Measurements from ENCODE around the gene DTYMK. TPM values are rescaled to one million over a fixed set of nuclear protein-coding genes. Genes with fewer than 3 reads are reported as not detected.
A peak's percentile ranks its signal among the peaks of the same experiment; 100 is the strongest.

Gene DTYMK
- total and polyA plus RNA-seq, 2 donors (not counting 3 experiments of a cell fraction or from before 2014, with no cell fraction given), result 67.0 to 104 TPM

DNA sequence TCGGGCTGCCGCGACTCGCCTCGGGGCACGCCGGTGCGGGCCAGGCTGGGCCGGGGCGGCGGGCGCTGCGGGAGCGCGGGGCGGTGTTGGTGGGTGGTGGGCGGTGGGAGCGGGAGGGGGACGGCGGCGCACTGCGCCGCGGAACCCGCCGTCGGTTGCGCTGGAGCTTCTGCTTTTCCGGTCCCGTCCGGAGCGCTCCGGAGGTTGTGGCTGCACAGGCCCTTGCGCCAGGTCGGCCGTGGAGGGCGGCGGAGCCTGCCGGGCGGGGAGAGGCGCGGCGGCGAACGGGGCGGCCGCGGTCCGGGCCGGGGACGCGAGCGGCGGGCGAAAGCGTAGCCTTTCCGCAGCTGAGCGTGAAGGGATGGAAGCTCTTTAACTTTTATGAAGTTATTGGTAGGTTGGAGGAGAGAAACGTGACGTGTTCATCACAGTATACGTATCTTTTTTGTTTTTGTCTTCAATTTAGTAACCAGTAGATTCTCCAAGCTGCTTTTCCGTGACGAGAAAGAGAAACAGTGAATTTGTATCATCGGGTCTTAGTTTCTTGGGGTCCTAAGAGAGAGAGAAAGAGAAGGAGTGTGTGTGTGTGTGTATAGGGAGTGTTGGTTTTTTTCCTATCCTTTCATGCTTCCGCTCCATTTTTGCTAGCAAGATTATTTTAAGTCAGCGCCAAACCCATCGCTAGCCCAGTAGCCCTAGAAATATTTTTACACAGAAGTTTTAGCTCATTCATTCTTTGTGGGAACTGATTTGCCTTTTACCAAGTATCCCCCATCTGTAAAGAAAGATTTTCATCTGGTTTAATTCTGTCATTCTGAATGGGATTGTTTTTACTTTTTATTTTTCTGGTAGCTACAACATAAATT lies 48.6 kb downstream of the DTYMK start:
- peaks cover 12% of the 10 kb centered on the region for H3K4me1 ChIP-seq (ENCODE audit: control insufficient read depth, extremely low read depth, insufficient read depth, low read length)
- ChIA-PET CTCF (interaction anchor here (1.1 to 1.4 kb wide), 5 partner anchors 22 to 279 kb away, joined by 3 to 5 read pairs (median 4); partner anchors contain the start of gene D2HGDH), POLR2A (no interaction called here)
- no peaks in the 10 kb centered on the region for H3K9me1 ChIP-seq (replicated peaks; ENCODE audit: control insufficient read depth, extremely low read depth, insufficient read depth, low read length)
- no peaks in the 10 kb centered on the region for H3K9me3 ChIP-seq (replicated peaks; ENCODE audit: control insufficient read depth, insufficient read depth, low read length)
- intact Hi-C loops (cut with micrococcal nuclease) (loop anchor here (1.0 to 5.0 kb wide), 7 partner anchors 28 to 641 kb away; partner anchors contain the start of genes DTYMK, FARP2, HDLBP and SEPTIN2), dilution Hi-C loops (cut with MboI; ENCODE audit: extremely low pct_ligation_motif_present, low sequenced_read_pairs) (no loop called here)
- H3K9ac ChIP-seq (replicated peaks; ENCODE audit: extremely low read depth, insufficient read depth, low read length), result peak overlapping the region; percentile 94
- peak overlapping the region; percentile 79 for H3K4me2 ChIP-seq (ENCODE audit: insufficient read depth, low read length)
- no peaks in the 10 kb centered on the region for H3K27me3 ChIP-seq (ENCODE audit: control insufficient read depth in 2 of 2, insufficient read depth in 2 of 2, low read length in 2 of 2)
- H3K79me2 ChIP-seq (ENCODE audit: control insufficient read depth, insufficient read depth, low read length), result peaks cover 79% of the 10 kb centered on the region
- BruUV-seq (replicated peaks), result TSS peak; percentile 45
- FAIRE-seq, result peak; percentile 49
- H2AFZ ChIP-seq (ENCODE audit: low read depth, low read length), result peak overlapping the region; percentile 96
- H3K27ac ChIP-seq (ENCODE audit: insufficient read depth, low read depth, low read length), result peak overlapping the region; percentile 92
- H3K36me3 ChIP-seq (ENCODE audit: control insufficient read depth in 2 of 2, extremely low read depth in 1 of 2, insufficient read depth in 2 of 2, low read length in 2 of 2), result peaks cover 3 to 15% of the 10 kb centered on the region in 2 experiments
- TF ChIP-seq JUN (IDR thresholded peaks at IDR 0.05; ENCODE audit: borderline replicate concordance, insufficient read depth, insufficient read length, low read depth) (no peak), GATA2 (IDR thresholded peaks at IDR 0.05; ENCODE audit: insufficient read depth, insufficient read length, low read depth, low read length) (no peak), POLR2A (IDR thresholded peaks at IDR 0.05; ENCODE audit: low read depth, low read length) (no peak), MYC (IDR thresholded peaks at IDR 0.05; ENCODE audit: low read depth, low read length) (no peak), FOS (IDR thresholded peaks at IDR 0.05; ENCODE audit: borderline replicate concordance, insufficient read depth, low read length) (no peak), EZH2 (IDR thresholded peaks at IDR 0.05; ENCODE audit: borderline replicate concordance, low read depth, low read length, severe bottlenecking) (no peak), POLR2AphosphoS5 (IDR thresholded peaks at IDR 0.05; ENCODE audit: insufficient read depth, low read depth, low read length) (no peak)
- TF ChIP-seq, protein P1, sequence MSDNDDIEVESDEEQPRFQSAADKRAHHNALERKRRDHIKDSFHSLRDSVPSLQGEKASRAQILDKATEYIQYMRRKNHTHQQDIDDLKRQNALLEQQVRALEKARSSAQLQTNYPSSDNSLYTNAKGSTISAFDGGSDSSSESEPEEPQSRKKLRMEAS (IDR thresholded peaks at IDR 0.05; ENCODE audit: insufficient read depth, insufficient read length), result no peak
- TF ChIP-seq, protein P2, sequence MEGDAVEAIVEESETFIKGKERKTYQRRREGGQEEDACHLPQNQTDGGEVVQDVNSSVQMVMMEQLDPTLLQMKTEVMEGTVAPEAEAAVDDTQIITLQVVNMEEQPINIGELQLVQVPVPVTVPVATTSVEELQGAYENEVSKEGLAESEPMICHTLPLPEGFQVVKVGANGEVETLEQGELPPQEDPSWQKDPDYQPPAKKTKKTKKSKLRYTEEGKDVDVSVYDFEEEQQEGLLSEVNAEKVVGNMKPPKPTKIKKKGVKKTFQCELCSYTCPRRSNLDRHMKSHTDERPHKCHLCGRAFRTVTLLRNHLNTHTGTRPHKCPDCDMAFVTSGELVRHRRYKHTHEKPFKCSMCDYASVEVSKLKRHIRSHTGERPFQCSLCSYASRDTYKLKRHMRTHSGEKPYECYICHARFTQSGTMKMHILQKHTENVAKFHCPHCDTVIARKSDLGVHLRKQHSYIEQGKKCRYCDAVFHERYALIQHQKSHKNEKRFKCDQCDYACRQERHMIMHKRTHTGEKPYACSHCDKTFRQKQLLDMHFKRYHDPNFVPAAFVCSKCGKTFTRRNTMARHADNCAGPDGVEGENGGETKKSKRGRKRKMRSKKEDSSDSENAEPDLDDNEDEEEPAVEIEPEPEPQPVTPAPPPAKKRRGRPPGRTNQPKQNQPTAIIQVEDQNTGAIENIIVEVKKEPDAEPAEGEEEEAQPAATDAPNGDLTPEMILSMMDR (IDR thresholded peaks at IDR 0.05; ENCODE audit: extremely low read depth in 1 of 2, insufficient read depth in 1 of 2, low read depth in 1 of 2, low read length in 2 of 2), result no peak
- H4K20me1 ChIP-seq (replicated peaks; ENCODE audit: control insufficient read depth, extremely low read depth, insufficient read depth, low read length), result peaks cover 2% of the 10 kb centered on the region
- peak overlapping the region; percentile 64 to 99 (median 95) for H3K4me3 ChIP-seq (replicated peaks in 1 of 3; ENCODE audit: insufficient read depth in 1 of 3, low read depth in 1 of 3, low read length in 3 of 3)
- peak; percentile 26 for DNase-seq (ENCODE audit: low read depth, low spot score)
